HG03439 (cell line): Measurements from ENCODE around the gene FOSL1.

Experiments used
- ATAC-seq: cut with Tn5 transposase; IDR thresholded peaks from one replicate; pipeline ENCODE4 v1.9.1; 2021; ENCODE audit warnings: mild to moderate bottlenecking, moderate library complexity; ENCODE audit not compliant: unreplicated experiment

Gene FOSL1

GRCh38 chr11:65883058-65883761, 17.0 kb downstream of the FOSL1 start:
- no peak for ATAC-seq

GRCh38 chr11:65882120-65883057, 17.8 kb downstream of the FOSL1 start:
- no peak for ATAC-seq

- ATAC-seq, result no peak
Observed at GRCh38 chr11:65880844-65881421, 19.3 kb downstream of the FOSL1 start.

DNA sequence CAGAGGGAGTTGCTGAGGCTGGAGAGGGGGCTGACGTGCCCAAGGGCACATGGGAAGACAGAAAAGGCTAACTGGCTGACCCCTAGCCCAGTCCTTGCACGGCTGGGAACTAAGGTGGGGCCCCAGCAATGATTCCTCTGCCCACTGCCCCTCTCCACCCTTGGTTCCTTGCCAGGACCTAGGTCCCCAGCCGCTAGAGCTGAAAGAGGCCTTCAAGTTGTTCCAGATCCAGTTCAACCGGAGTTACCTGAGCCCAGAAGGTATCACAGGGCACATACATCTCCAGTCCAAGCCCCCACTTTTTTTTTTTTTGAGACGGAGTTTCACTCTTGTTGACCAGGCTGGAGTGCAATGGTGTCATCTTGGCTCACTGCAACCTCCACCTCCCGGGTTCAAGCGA, 20.2 kb downstream of the FOSL1 start:
- ATAC-seq, result no peak

GRCh38 chr11:65879617-65880016, 20.6 kb downstream of the FOSL1 start, which contains the start of gene CTSW:
Gene CTSW, plus strand, starts transcription at chr11:65879837. Its CDS starts 18 bp downstream, at chr11:65879855.
- no peak for ATAC-seq

DNA sequence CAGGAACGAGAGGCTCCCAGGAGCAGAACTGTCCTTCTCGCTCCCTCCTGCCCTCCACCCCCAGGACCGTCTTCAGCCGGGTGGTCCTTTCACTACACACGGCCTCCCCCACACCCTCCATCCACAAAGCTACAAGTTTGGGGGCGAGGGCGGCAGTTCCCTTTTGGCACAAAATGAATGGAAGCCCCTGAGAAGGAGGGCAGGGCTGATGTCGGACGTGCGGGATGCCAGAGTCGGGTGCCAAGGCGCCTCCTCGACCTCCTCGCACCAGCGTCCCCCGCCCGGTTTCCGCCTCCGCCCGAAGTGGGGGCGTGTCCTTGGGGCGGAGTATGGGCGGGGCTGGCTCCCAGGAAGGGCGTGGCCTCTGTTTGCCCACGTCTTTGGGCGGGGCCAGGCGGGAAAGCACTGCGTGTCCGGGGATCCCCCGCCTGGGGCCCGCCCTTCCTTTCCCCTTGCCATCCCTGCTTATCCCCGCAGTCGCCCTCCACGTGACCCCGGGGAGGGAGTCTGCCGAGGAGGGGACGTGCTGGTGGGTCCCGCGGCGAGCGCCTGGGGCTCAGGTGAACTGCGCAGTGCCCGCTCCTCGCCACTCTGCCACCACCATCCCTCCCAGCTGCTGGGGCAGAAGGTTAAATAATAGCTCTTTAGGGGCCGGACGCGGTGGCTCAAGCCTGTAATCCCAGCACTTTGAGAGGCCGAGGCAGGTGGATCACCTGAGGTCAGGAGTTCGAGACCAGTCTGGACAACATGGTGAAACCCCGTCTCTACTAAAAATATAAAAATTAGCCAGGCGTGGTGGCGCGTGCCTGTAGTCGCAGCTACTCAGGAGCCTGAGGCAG, 26.7 kb downstream of the FOSL1 start:
- ATAC-seq, result peak; percentile 76

- no peak for ATAC-seq
Observed at GRCh38 chr11:65872586-65873317, 27.4 kb downstream of the FOSL1 start, which contains the start of gene EFEMP2. Gene EFEMP2, minus strand, starts transcription at chr11:65872800. Its CDS starts 446 bp downstream, at chr11:65872354.

GRCh38 chr11:65871811-65872548, 28.2 kb downstream of the FOSL1 start:
- ATAC-seq, result no peak

GRCh38 chr11:65870706-65871681, 29.2 kb downstream of the FOSL1 start:
- no peak for ATAC-seq

- no peak for ATAC-seq
Observed at GRCh38 chr11:65870307-65870658, 29.9 kb downstream of the FOSL1 start.

GRCh38 chr11:65869643-65870306, 30.4 kb downstream of the FOSL1 start:
- ATAC-seq, result no peak

DNA sequence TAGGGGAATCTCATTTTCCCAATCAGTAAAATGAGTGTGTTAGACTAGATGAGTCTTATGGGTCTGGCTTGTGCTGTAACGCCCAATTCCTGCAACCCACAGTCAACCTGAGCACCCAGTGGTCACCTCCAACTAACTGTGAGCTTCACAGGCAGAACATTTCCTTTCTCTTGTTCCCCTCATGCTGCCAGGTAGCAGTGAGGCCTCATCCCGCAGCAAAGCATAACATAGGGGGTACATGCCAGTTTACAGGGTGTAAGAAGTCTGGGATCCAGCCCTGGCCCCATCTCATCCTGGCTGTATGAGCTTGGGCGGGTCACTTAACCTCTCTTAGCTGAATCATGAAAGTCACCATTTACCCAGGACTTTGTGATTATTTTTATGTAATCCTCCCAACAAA, 31.3 kb downstream of the FOSL1 start:
- no peak for ATAC-seq

DNA sequence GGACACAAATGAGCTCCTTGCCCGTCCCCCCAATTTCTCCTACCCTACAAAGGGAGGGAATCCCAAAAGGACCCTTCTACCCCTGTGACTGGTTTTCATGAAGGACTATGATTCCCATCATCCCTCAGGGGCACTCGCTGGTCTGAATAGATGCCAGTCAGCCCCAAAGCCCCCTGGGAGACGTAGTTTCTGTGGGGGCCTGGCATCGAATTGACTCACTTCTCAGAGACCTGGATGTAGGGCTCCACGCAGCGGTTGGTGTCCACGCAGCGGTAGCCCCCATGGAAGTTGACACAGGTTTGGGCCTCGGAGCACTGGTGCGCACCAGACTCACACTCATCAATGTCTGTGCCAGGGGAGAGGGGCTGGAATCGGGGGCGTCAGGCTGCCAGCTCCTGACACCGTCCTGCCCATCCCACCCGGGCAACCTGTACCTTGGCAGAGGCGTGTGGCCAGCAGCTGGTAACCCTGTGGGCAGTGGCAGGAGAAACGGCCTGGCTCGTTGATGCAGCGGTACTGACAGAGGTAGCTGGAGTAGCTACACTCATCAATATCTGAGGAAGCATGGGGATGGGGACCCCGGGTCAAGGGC, 32.0 kb downstream of the FOSL1 start:
- ATAC-seq, result no peak

DNA sequence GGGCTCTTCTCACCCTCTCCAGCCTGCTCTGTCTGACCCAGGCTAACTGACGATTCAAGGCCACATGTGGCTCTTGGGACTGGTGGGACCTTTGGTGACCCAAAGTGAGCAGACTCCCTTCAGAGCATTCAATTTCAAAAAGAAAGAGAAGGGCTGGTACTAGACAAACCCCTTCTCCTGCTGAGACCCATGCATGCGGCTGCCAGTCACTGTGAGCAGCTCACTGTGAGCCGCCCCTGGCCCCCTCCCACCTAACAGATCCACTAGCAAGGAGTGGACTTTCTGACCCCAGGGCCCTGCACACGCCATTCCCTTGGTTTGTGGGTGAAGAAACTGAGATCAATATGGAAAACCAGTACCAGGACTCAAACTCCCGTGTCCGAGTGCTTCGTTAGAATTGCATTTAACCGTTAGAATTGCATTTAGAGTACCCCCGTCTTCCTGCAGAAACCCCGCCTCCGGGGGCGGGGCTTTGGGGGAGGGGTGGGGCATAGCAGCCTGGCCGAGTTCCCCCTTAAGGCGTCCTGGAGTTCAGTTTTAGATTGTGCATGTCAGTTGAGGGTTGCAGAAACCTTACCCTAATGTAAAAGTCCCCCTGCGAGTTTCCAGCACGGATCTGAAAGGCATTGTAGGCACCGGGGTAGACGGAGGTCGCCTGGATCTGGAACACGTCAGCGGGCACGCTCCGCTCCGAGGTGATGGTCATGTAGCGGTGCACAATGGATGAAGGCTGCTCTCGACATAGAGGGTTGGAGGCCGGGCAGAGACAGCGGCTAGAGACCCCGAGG, 32.7 kb downstream of the FOSL1 start:
- ATAC-seq, result no peak

- ATAC-seq, result no peak
Observed at GRCh38 chr11:65866509-65867283, 33.5 kb downstream of the FOSL1 start.
